Neural cell (in vitro differentiated cells): ENCODE data around the gene HDAC4. TPM values are rescaled to one million over a fixed set of nuclear protein-coding genes. Genes with fewer than 3 reads are reported as not detected.

ENCODE experiments used
- H2AFZ ChIP-seq: fragments of 200-600, 300-800 bp; sonication (generic), shearing (Covaris generic); 2 replicates; pipeline ENCODE4 v1.6.0; 2014; ENCODE audit warnings: low read depth, mild to moderate bottlenecking, antibody characterized with exemption, low read length, moderate library complexity
- H3F3A ChIP-seq: fragments of 200-600 bp; shearing (Covaris generic); 2 replicates; pipeline ENCODE4 v1.6.1; 2016; ENCODE audit warnings: mild to moderate bottlenecking, moderate library complexity, mixed read lengths, antibody characterized with exemption, low read length; ENCODE audit not compliant: insufficient read depth, poor library complexity, severe bottlenecking
- H3K27ac ChIP-seq: fragments of 200-600, 300-800 bp; sonication (generic), shearing (Covaris generic); 2 replicates; pipeline ENCODE4 v1.5.1; 2014; ENCODE audit warnings: mild to moderate bottlenecking, low read length, moderate library complexity
- H3K27me3 ChIP-seq: fragments of 300-800, 200-600 bp; sonication (generic), shearing (Covaris generic); 2 replicates; pipeline ENCODE4 v1.6.0; 2014; ENCODE audit warnings: mild to moderate bottlenecking, low read depth, low read length, moderate library complexity; ENCODE audit not compliant: insufficient read depth
- H3K36me3 ChIP-seq: fragments of 300-800, 200-600 bp; sonication (generic), shearing (Covaris generic); 2 replicates; pipeline ENCODE4 v1.5.1; 2014; ENCODE audit warnings: mild to moderate bottlenecking, antibody characterized with exemption, low read length, moderate library complexity; ENCODE audit not compliant: insufficient read depth
- H3K4me2 ChIP-seq: fragments of 300-800, 200-600 bp; sonication (generic), shearing (Covaris generic); 2 replicates; pipeline ENCODE4 v1.6.0; 2014; ENCODE audit warnings: mild to moderate bottlenecking, low read length
- H3K4me3 ChIP-seq: fragments of 300-800, 200-600 bp; sonication (generic), shearing (Covaris generic); 2 replicates; pipeline ENCODE4 v1.5.1; 2014; ENCODE audit warnings: mild to moderate bottlenecking, low read length, moderate library complexity
- H3K79me2 ChIP-seq: fragments of 200-600 bp; shearing (Covaris generic); replicated peaks from 2 replicates; pipeline ENCODE4 v1.6.0; 2014; ENCODE audit warnings: mild to moderate bottlenecking, low read length, moderate library complexity; ENCODE audit not compliant: insufficient read depth
- H3K9ac ChIP-seq: fragments of 300-800, 200-600 bp; sonication (generic), shearing (Covaris generic); 2 replicates; pipeline ENCODE4 v1.6.1; 2016; ENCODE audit warnings: mild to moderate bottlenecking, low read length, mixed read lengths
- H3K9me2 ChIP-seq: fragments of 200-600 bp; shearing (Covaris generic); 2 replicates; pipeline ENCODE4 v1.6.1; 2016; ENCODE audit warnings: mild to moderate bottlenecking, low read length, mixed read lengths; ENCODE audit not compliant: insufficient read depth
- H3K9me3 ChIP-seq: fragments of 200-600, 300-800 bp; sonication (generic), shearing (Covaris generic); 2 replicates; pipeline ENCODE4 v1.6.1; 2016; ENCODE audit warnings: mild to moderate bottlenecking, mixed run types, low read length, moderate library complexity, mixed read lengths
- H4K20me1 ChIP-seq: fragments of 200-600 bp; shearing (Covaris generic); 2 replicates; pipeline ENCODE4 v1.6.1; 2016; ENCODE audit warnings: mild to moderate bottlenecking, mixed run types; ENCODE audit not compliant: insufficient read depth
- CTCF ChIP-seq: fragments of 450-650 bp; IDR thresholded peaks from 2 replicates; pipeline ENCODE4 v1.5.1; 2014; ENCODE audit warnings: antibody characterized with exemption, mild to moderate bottlenecking, moderate library complexity; ENCODE audit not compliant: poor library complexity, severe bottlenecking
- EP300 ChIP-seq: fragments of 450-650 bp; conservative IDR thresholded peaks from 2 replicates; pipeline ENCODE4 v1.6.1; 2014; ENCODE audit warnings: antibody characterized with exemption, mild to moderate bottlenecking, moderate library complexity; ENCODE audit not compliant: poor library complexity, severe bottlenecking
- EZH2 ChIP-seq: fragments of 200-600, 300-800 bp; shearing (Covaris generic), sonication (generic); IDR thresholded peaks from 2 replicates; pipeline ENCODE4 v1.6.1; 2014; ENCODE audit warnings: antibody characterized with exemption, low read length, borderline replicate concordance, mild to moderate bottlenecking; ENCODE audit not compliant: insufficient read depth, poor library complexity, severe bottlenecking
- MXI1 ChIP-seq: fragments of 450-650 bp; conservative IDR thresholded peaks from 2 replicates; pipeline ENCODE4 v1.6.1; 2014; ENCODE audit warnings: antibody characterized with exemption, mild to moderate bottlenecking; ENCODE audit not compliant: poor library complexity, severe bottlenecking
- POLR2AphosphoS5 ChIP-seq: IDR thresholded peaks from 2 replicates; pipeline ENCODE4 v1.6.1; 2012
- RAD21 ChIP-seq: fragments of 450-650 bp; conservative IDR thresholded peaks from 2 replicates; pipeline ENCODE4 v1.6.1; 2014; ENCODE audit warnings: antibody characterized with exemption, mild to moderate bottlenecking, moderate library complexity
- REST ChIP-seq: IDR thresholded peaks from 2 replicates; pipeline ENCODE4 v1.6.1; 2012; ENCODE audit warnings: borderline replicate concordance
- SMC3 ChIP-seq: fragments of 450-650 bp; conservative IDR thresholded peaks from 2 replicates; pipeline ENCODE4 v1.6.1; 2014; ENCODE audit warnings: antibody characterized with exemption, mild to moderate bottlenecking, moderate library complexity; ENCODE audit not compliant: poor library complexity
- TAF1 ChIP-seq: IDR thresholded peaks from 2 replicates; pipeline ENCODE4 v1.6.1; 2012; ENCODE audit warnings: low read depth
- polyA plus RNA-seq: library from polyadenylated mRNA; depleted of rRNA; stranded (reverse); fragments of >200 nt; gene quantifications from 2 replicates; pipeline ENCODE4 v1.2.3, GENCODE V29; 2014

HDAC4 gene
- polyA plus RNA-seq, 1 donor from 2014 or later, result 3.4 TPM

GRCh38 chr2:239307221-239307569 lies 93.6 kb downstream of the HDAC4 start:
- TF ChIP-seq POLR2AphosphoS5, result no peak
- TF ChIP-seq TAF1, result no peak
- no peak for TF ChIP-seq CTCF
- no peak for TF ChIP-seq RAD21
- TF ChIP-seq MXI1, result no peak
- TF ChIP-seq EZH2, result no peak
- TF ChIP-seq SMC3, result no peak
- no peak for TF ChIP-seq EP300
- no peak for TF ChIP-seq REST
- H3K36me3 ChIP-seq, result no peaks in the 10 kb centered on the region
- H3K9ac ChIP-seq, result no peak overlapping the region
- no peak overlapping the region for H3K4me2 ChIP-seq
- H3K9me2 ChIP-seq, result no peaks in the 10 kb centered on the region
- no peaks in the 10 kb centered on the region for H3K27me3 ChIP-seq
- H4K20me1 ChIP-seq, result no peaks in the 10 kb centered on the region
- no peaks in the 10 kb centered on the region for H3F3A ChIP-seq
- H3K4me3 ChIP-seq, result no peak overlapping the region
- no peaks in the 10 kb centered on the region for H3K79me2 ChIP-seq
- H3K27ac ChIP-seq, result no peak overlapping the region
- H2AFZ ChIP-seq, result no peak overlapping the region
- no peaks in the 10 kb centered on the region for H3K9me3 ChIP-seq

GRCh38 chr2:239306274-239307220 lies 94.3 kb downstream of the HDAC4 start:
- Histone ChIP-seq H3K4me2 (no peak overlapping the region), H3K27ac (no peak overlapping the region), H3K27me3 (no peaks in the 10 kb centered on the region), H3K79me2 (no peaks in the 10 kb centered on the region), H4K20me1 (no peaks in the 10 kb centered on the region), H3K36me3 (no peaks in the 10 kb centered on the region), H3K9me2 (no peaks in the 10 kb centered on the region), H2AFZ (no peak overlapping the region), H3K4me3 (no peak overlapping the region), H3K9me3 (no peaks in the 10 kb centered on the region), H3F3A (no peaks in the 10 kb centered on the region), H3K9ac (no peak overlapping the region)
- TF ChIP-seq TAF1, result no peak
- TF ChIP-seq EZH2, result no peak
- no peak for TF ChIP-seq RAD21
- no peak for TF ChIP-seq CTCF
- TF ChIP-seq EP300, result no peak
- TF ChIP-seq POLR2AphosphoS5, result no peak
- no peak for TF ChIP-seq MXI1
- TF ChIP-seq REST, result no peak
- TF ChIP-seq SMC3, result no peak
